ENCODE results near the gene SLC37A3.

The SLC37A3 gene

DNA sequence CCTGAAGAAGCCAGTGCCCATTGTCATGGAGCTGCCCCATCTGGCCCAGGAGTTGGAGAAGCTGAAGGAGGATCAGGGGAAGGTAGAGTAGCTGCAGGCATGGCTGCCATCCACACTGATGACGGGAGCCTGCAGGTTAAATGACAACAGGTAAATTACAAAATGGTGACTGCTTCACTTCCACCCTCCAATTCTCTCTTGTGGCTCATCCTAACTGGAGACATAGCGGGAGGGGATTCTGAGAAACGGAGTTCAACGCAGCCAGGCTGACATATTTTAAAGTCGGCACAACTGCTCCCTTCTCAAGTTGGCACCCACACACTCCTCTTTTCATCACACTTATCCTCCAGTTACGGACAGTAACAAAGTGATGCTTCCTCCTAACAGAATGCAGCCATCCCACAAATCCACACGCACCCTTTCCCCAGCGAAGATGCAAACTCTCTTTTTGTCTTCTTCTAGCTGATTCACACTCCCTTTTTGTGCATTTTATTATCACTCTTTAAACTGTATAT is 103.0 kb downstream of the SLC37A3 start:
- Histone ChIP-seq H3K36me3 (ENCODE audit: control insufficient read depth in 2 of 2, insufficient read depth in 2 of 2, low read length in 2 of 2) (no peaks in the 10 kb centered on the region), H3K27ac (ENCODE audit: low read length) (no peak overlapping the region), H3K9me3 (ENCODE audit: control insufficient read depth in 2 of 2, low read length in 2 of 2) (no peaks in the 10 kb centered on the region), H3K27me3 (ENCODE audit: control insufficient read depth in 1 of 2, insufficient read depth in 2 of 2, low read length in 2 of 2) (no peaks in the 10 kb centered on the region), H3K9ac (ENCODE audit: low read length in 2 of 2) (no peak overlapping the region), H3K4me3 (ENCODE audit: low read length in 2 of 2) (no peak overlapping the region), H3K4me1 (ENCODE audit: control insufficient read depth, insufficient read depth, low read length) (no peaks in the 10 kb centered on the region)

GRCh38 chr7:140294454-140294853 is 103.9 kb downstream of the SLC37A3 start:
- H3K27ac ChIP-seq (ENCODE audit: low read length), result no peak overlapping the region

DNA sequence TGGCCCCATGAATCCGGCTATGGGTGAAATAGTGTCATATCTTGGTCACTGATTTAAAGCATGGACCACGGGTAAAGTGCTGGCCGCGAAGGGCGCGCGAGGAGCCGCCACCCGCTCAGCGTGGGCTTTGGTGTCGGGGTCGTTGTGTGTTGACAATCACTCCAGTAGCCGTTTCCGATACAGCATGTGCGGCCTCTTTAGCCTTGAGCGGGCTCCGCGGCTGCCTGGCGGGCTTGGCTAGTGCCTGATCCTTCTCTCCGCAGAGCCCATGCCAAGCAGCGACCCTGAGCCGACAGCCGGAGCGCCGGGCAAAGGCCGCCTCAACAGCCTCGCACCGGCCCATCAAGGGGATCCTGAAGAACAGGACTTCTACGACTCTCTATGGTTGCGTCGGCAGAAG is 105.9 kb downstream of the SLC37A3 start:
- Histone ChIP-seq H3K9ac (ENCODE audit: low read length in 2 of 2) (no peak overlapping the region), H3K27ac (ENCODE audit: low read length) (no peak overlapping the region), H3K9me3 (ENCODE audit: control insufficient read depth in 2 of 2, low read length in 2 of 2) (no peaks in the 10 kb centered on the region), H3K36me3 (ENCODE audit: control insufficient read depth in 2 of 2, insufficient read depth in 2 of 2, low read length in 2 of 2) (no peaks in the 10 kb centered on the region), H3K4me1 (ENCODE audit: control insufficient read depth, insufficient read depth, low read length) (no peaks in the 10 kb centered on the region), H3K27me3 (ENCODE audit: control insufficient read depth in 1 of 2, insufficient read depth in 2 of 2, low read length in 2 of 2) (no peaks in the 10 kb centered on the region), H3K4me3 (ENCODE audit: low read length in 2 of 2) (no peak overlapping the region)

More at GRCh38 chr7:140294454-140294853, 103.9 kb downstream of the SLC37A3 start:
- H3K9me3 ChIP-seq (ENCODE audit: control insufficient read depth in 2 of 2, low read length in 2 of 2), result no peaks in the 10 kb centered on the region
- H3K27me3 ChIP-seq (ENCODE audit: control insufficient read depth in 1 of 2, insufficient read depth in 2 of 2, low read length in 2 of 2), result no peaks in the 10 kb centered on the region
- H3K36me3 ChIP-seq (ENCODE audit: control insufficient read depth in 2 of 2, insufficient read depth in 2 of 2, low read length in 2 of 2), result no peaks in the 10 kb centered on the region
- no peak overlapping the region for H3K4me3 ChIP-seq (ENCODE audit: low read length in 2 of 2)
- no peak overlapping the region for H3K9ac ChIP-seq (ENCODE audit: low read length in 2 of 2)
- H3K4me1 ChIP-seq (ENCODE audit: control insufficient read depth, insufficient read depth, low read length), result no peaks in the 10 kb centered on the region

- Histone ChIP-seq H3K9me3 (ENCODE audit: control insufficient read depth in 2 of 2, low read length in 2 of 2) (no peaks in the 10 kb centered on the region), H3K36me3 (ENCODE audit: control insufficient read depth in 2 of 2, insufficient read depth in 2 of 2, low read length in 2 of 2) (no peaks in the 10 kb centered on the region)
Observed at GRCh38 chr7:140289804-140290203, 108.5 kb downstream of the SLC37A3 start.

DNA sequence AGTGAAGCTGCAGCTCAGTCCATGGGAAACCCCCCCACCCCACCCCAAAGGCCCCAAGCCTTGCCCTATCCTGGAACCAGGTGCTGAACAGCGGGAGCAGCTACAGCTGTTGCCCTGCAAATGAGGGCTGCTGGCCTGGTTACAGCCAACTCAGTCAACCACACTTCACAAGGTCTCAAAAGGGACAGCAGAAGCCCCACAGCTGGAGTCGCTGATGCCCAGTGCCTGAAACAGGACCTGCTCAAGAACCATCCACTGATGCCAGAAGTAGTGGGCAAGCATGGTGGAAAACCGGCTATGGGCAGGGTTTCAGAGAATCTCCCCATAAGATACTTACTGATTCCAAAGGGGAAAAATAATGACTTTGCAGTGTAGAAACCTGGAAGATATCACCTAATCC is 110.3 kb downstream of the SLC37A3 start:
- Histone ChIP-seq H3K4me1 (ENCODE audit: control insufficient read depth, insufficient read depth, low read length) (no peaks in the 10 kb centered on the region), H3K9ac (ENCODE audit: low read length in 2 of 2) (no peak overlapping the region)

More at GRCh38 chr7:140289804-140290203, 108.5 kb downstream of the SLC37A3 start:
- Histone ChIP-seq H3K9ac (ENCODE audit: low read length in 2 of 2) (no peak overlapping the region), H3K27ac (ENCODE audit: low read length) (no peak overlapping the region), H3K27me3 (ENCODE audit: control insufficient read depth in 1 of 2, insufficient read depth in 2 of 2, low read length in 2 of 2) (no peaks in the 10 kb centered on the region), H3K4me3 (ENCODE audit: low read length in 2 of 2) (no peak overlapping the region), H3K4me1 (ENCODE audit: control insufficient read depth, insufficient read depth, low read length) (no peaks in the 10 kb centered on the region)

DNA sequence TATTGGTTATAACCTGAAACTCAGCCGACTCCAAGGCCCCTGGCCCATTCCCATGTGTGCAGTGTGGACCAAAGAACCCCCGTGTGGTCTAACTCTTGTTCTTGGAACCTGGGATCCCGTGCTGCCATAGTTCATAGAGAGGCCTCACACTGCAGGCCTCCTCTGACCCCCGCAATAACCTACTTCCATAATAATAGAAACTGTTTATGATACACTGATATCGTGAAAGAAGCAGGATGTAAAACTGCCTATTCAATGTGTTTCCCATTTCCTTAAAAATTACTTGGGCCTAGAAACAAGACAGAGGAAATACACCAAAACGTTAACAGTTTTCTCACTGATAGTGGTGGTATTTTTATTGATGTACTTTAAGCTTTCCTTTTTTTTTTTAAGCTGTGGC is 112.4 kb downstream of the SLC37A3 start:
- Histone ChIP-seq H3K9ac (ENCODE audit: low read length in 2 of 2) (no peak overlapping the region), H3K27me3 (ENCODE audit: control insufficient read depth in 1 of 2, insufficient read depth in 2 of 2, low read length in 2 of 2) (no peaks in the 10 kb centered on the region), H3K27ac (ENCODE audit: low read length) (no peak overlapping the region), H3K4me1 (ENCODE audit: control insufficient read depth, insufficient read depth, low read length) (no peaks in the 10 kb centered on the region), H3K36me3 (ENCODE audit: control insufficient read depth in 2 of 2, insufficient read depth in 2 of 2, low read length in 2 of 2) (no peaks in the 10 kb centered on the region), H3K4me3 (ENCODE audit: low read length in 2 of 2) (no peak overlapping the region), H3K9me3 (ENCODE audit: control insufficient read depth in 2 of 2, low read length in 2 of 2) (peaks cover 0 to 3% of the 10 kb centered on the region in 2 donors)

More for the DNA sequence above, 110.3 kb downstream of the SLC37A3 start:
- Histone ChIP-seq H3K9me3 (ENCODE audit: control insufficient read depth in 2 of 2, low read length in 2 of 2) (peaks cover 0 to 3% of the 10 kb centered on the region in 2 donors), H3K27me3 (ENCODE audit: control insufficient read depth in 1 of 2, insufficient read depth in 2 of 2, low read length in 2 of 2) (no peaks in the 10 kb centered on the region), H3K4me3 (ENCODE audit: low read length in 2 of 2) (no peak overlapping the region), H3K36me3 (ENCODE audit: control insufficient read depth in 2 of 2, insufficient read depth in 2 of 2, low read length in 2 of 2) (no peaks in the 10 kb centered on the region), H3K27ac (ENCODE audit: low read length) (no peak overlapping the region)

DNA sequence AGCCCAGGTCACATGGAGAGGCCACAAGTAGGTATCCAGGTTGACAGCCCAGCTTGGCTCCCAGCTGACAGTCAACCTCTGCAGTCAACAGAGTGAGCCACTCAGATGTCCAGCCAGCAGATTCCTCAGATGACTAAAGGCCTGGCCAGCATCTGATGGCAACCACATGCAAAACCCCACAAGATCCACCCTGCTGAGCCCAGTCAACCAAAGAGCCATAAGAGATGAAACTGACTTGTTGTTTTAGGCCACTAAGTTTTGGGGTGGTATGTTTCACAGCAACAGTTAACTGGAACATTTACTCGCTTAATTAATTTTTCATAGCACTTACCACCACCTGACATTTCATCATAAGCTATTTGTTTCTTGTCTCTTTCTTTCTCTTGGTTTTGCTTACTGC is 114.3 kb downstream of the SLC37A3 start:
- no peak overlapping the region for H3K4me3 ChIP-seq (ENCODE audit: low read length in 2 of 2)
- H3K27ac ChIP-seq (ENCODE audit: low read length), result no peak overlapping the region
- H3K4me1 ChIP-seq (ENCODE audit: control insufficient read depth, insufficient read depth, low read length), result no peaks in the 10 kb centered on the region
- H3K36me3 ChIP-seq (ENCODE audit: control insufficient read depth in 2 of 2, insufficient read depth in 2 of 2, low read length in 2 of 2), result no peaks in the 10 kb centered on the region
- no peaks in the 10 kb centered on the region for H3K27me3 ChIP-seq (ENCODE audit: control insufficient read depth in 1 of 2, insufficient read depth in 2 of 2, low read length in 2 of 2)
- H3K9me3 ChIP-seq (ENCODE audit: control insufficient read depth in 2 of 2, low read length in 2 of 2), result peaks cover 0 to 3% of the 10 kb centered on the region in 2 donors
- no peak overlapping the region for H3K9ac ChIP-seq (ENCODE audit: low read length in 2 of 2)

All from stomach smooth muscle (tissue), 2 donors.